GM12865 (cell line): ENCODE measurements around the gene RHOH.

Experiments
- DNase-seq: peaks from one replicate; pipeline ENCODE4 v3.0.0; 2010; ENCODE audit warnings: low read depth
- H3K4me3 ChIP-seq: 2 replicates; pipeline ENCODE4 v1.5.1; 2011; ENCODE audit warnings: mild to moderate bottlenecking, low read depth, low read length, control low read depth
- TF ChIP-seq, protein P1 (sequence below): IDR thresholded peaks from 2 replicates; pipeline ENCODE4 v1.5.1; 2011; ENCODE audit warnings: low read length, control low read depth, low read depth, inconsistent platforms; ENCODE audit not compliant: insufficient read depth; ENCODE audit errors: missing control alignments

The RHOH gene

DNA sequence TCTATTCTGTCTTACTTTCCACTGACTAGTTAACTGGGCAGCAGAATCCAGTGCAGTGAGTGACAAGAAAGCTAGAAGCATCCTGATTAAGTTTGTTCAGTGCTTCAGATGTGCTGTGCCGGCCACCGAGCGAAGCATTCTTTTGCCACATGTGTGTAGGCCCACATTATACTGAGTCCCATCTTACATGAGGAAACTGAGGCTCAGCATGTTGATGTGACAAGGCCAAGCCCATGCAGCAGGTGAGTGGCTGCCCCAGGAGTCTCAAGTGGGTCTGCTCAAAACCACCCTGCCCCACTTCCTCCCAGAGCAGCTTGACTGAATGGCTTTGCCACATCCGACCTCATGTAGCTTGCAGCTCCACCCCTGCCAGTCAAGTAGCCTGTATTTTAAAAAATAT is 50.5 kb downstream of the RHOH start:
- no peak overlapping the region for H3K4me3 ChIP-seq
- DNase-seq: peak; percentile 68
- TF ChIP-seq, protein P1, sequence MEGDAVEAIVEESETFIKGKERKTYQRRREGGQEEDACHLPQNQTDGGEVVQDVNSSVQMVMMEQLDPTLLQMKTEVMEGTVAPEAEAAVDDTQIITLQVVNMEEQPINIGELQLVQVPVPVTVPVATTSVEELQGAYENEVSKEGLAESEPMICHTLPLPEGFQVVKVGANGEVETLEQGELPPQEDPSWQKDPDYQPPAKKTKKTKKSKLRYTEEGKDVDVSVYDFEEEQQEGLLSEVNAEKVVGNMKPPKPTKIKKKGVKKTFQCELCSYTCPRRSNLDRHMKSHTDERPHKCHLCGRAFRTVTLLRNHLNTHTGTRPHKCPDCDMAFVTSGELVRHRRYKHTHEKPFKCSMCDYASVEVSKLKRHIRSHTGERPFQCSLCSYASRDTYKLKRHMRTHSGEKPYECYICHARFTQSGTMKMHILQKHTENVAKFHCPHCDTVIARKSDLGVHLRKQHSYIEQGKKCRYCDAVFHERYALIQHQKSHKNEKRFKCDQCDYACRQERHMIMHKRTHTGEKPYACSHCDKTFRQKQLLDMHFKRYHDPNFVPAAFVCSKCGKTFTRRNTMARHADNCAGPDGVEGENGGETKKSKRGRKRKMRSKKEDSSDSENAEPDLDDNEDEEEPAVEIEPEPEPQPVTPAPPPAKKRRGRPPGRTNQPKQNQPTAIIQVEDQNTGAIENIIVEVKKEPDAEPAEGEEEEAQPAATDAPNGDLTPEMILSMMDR: no peak

DNA sequence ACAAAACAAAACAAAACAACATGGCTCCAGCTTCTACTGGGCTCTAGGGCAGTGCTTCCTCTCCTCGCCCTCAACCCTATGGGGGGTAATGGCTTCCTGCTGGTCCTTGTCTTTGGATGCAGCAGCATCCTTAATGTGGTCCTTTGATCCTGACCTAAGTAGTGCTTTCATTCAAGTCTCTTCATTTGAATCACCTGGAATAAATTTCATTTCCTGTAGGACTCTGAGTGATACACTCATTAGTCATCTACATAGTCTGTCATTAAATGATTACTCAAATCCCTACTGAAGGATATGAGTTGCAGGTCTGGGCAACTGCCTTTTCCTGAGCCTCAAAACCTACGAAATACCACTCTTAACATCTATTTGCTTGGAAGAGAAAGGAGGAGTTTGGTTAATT is 54.5 kb downstream of the RHOH start:
- DNase-seq: no peak
- no peak overlapping the region for H3K4me3 ChIP-seq
- TF ChIP-seq, protein P1: no peak

DNA sequence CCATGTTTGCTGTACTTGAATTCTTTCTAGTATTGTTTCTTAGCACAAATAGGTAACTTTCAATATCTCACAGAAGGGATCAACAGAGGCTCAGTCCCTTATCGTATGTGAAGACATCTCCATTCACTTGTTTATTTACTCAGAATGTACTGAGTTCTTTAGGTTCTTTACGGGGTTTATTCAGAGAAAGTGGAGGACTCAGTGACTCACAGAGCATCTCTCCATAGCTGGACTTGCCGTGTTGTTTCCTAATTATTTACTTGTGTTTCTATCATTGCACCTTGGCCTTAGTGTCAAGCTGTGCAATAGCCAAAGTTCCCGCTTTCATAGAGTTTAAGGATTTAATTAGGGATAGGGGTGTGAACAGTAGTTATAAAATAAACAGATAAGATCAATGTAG is 57.1 kb downstream of the RHOH start:
- no peak overlapping the region for H3K4me3 ChIP-seq
- TF ChIP-seq, protein P1: no peak

DNA sequence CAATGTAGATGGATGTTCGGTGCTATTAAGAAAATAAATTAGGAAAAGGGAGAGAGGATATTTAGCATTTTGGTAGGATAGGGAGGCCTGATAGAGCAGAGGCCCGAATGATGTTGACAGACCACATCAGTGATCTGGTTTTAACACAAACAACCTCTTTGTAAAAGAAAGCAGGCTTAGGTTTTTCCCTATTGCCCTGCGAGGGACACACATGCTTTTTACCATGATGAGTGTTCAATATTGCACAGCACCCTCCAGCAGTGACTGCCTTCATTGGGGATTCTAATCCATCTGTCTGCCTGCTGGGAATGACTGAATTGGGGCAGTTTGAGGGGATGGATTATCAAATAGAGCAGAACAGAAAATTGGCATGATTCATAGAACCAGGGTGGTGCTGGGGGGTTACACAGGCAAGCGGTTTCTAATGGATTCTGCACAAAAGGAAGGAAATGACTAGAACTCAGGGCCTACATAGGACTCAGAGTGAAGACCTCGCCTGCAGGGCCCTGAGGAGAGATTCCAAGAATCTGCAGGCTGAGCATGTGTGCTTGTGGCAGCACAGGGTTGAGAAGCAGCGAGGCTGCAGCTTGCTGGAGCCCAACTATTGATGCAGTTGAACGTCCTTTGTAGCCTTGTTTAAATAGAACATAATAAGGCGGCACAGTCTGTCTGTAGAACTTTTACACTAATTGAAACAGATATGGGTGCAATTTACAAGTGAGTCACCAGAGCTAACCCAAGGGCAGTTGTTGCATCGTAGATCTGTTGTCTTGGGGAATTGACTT is 58.0 kb downstream of the RHOH start:
- TF ChIP-seq, protein P1: no peak
- no peak overlapping the region for H3K4me3 ChIP-seq
- DNase-seq: no peak

More for the DNA sequence above, 57.1 kb downstream of the RHOH start:
- no peak for DNase-seq

DNA sequence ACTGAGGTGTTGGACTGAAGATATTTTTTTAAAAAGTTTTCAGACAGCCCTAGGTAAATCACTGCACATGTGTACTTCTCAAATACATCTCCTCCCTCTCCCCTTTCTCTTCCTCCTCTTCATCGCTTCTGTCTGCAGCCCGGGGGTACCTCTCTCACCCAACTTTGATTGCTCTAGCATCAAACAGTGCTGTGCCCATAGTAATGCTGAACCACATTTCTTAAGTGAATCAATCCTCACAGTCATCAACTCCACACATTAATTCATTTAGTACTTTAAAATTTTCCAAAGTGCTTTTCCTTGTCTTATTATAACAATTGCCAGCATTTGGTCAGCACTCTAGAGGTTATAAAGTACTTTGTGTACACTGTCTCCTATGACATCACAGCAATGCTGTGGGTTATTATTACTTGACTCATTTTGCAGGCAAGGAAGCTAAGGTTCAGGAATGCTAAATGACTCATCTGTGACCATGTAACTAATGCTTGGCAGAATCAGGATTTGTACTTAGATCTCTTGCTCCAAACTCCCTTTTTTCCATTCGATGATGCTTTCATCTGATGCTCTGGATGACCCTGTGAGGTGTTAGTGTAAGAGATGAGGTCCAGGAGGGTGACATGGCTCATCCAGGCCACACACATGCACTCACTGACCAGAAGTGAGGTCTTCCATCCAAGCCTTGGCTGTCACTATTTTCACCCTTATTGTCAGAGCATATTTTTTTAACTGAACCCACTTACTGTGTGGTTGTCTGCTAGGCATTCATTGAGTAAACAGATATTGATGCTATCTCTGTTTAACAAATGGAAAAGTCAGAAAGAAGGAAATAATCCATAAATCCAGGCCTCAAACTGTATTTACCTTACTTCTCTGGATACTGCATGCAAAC is 58.8 kb downstream of the RHOH start:
- TF ChIP-seq, protein P1: no peak
- DNase-seq: no peak
- H3K4me3 ChIP-seq: no peak overlapping the region

DNA sequence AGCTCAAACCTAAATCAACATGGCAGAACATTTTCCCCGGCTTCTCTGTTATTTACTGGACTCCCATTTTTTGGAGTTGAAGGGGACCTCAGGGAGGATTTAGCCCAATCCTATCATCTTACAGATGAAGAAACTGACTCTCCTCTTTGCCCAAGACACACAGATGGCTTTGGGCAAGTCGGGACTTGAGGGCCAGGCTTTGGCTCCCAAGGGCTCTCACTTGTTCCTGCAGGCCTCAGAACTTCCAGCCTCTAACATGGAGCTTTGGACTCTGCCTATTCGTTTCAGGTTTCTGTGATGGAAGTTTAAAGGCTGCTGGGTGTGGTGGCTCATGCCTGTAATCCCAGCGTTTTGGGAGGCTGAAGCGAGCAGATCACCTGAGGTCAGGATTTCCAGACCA is 59.5 kb downstream of the RHOH start:
- DNase-seq: no peak
- TF ChIP-seq, protein P1: no peak

More for the DNA sequence above, 59.5 kb downstream of the RHOH start:
- no peak overlapping the region for H3K4me3 ChIP-seq
